CD4-positive, alpha-beta memory T cell (primary cell): ENCODE data around the gene KDM7A. TPM values are rescaled to one million over a fixed set of nuclear protein-coding genes. Genes with fewer than 3 reads are reported as not detected.

ENCODE experiments used
- CTCF ChIA-PET: fragments of 350-600 bp; sonication (Branson Sonifier 250); formaldehyde crosslinking; loops from one replicate; lab custom pipeline; 2021; ENCODE audit warnings: inconsistent platforms; ENCODE audit not compliant: partially characterized antibody; lab: Charles Lee
- POLR2A ChIA-PET: fragments of 350-600 bp; sonication (Branson Sonifier 250); formaldehyde crosslinking; loops from one replicate; lab custom pipeline; 2021; ENCODE audit not compliant: partially characterized antibody; lab: Charles Lee
- DNase-seq, 5 donors: peaks; one replicate each; pipeline versions ENCODE4 v3.0.0 to v3.0.0-alpha.2; 2020 to 2022; ENCODE audit warnings: mixed read lengths in 1 of 5
- H3K27ac ChIP-seq: one replicate; pipeline ENCODE4 v1.7.0; 2013; ENCODE audit warnings: low read depth, low read length
- H3K27me3 ChIP-seq: 2 replicates; pipeline ENCODE4 v1.7.0; 2013; ENCODE audit warnings: mild to moderate bottlenecking, low read length, moderate library complexity; ENCODE audit not compliant: insufficient read depth
- H3K36me3 ChIP-seq: 2 replicates; pipeline ENCODE4 v1.7.0; 2013; ENCODE audit warnings: mild to moderate bottlenecking, low read length, moderate library complexity; ENCODE audit not compliant: insufficient read depth
- H3K4me1 ChIP-seq: 2 replicates; pipeline ENCODE4 v1.7.0; 2013; ENCODE audit warnings: mild to moderate bottlenecking, low read length, moderate library complexity; ENCODE audit not compliant: insufficient read depth
- H3K4me3 ChIP-seq, 2 donors: one replicate each; pipeline ENCODE4 v1.7.0; 2013; ENCODE audit warnings: low read length in 2 of 2, mild to moderate bottlenecking in 1 of 2
- H3K9me3 ChIP-seq, 2 donors: one replicate each; pipeline ENCODE4 v1.7.0; 2013; ENCODE audit warnings: low read length in 2 of 2, control low read depth in 1 of 2; ENCODE audit not compliant: control insufficient read depth in 1 of 2
- H3K27ac Mint-ChIP-seq, 7 donors: one replicate each; pipeline ENCODE4 v1.8.0; 2020 to 2021; ENCODE audit warnings: mixed read lengths in 7 of 7, mild to moderate bottlenecking in 6 of 7, inconsistent platforms in 3 of 7, moderate library complexity in 3 of 7
- H3K27me3 Mint-ChIP-seq, 2 donors: one replicate each; pipeline ENCODE4 v1.8.0; 2020 to 2021; ENCODE audit warnings: mixed read lengths in 2 of 2
- H3K36me3 Mint-ChIP-seq, 2 donors: one replicate each; pipeline ENCODE4 v1.8.0; 2020 to 2021; ENCODE audit warnings: mixed read lengths in 2 of 2, inconsistent platforms in 1 of 2, mild to moderate bottlenecking in 1 of 2
- H3K4me1 Mint-ChIP-seq, 4 donors: one replicate each; pipeline ENCODE4 v1.8.0; 2020 to 2021; ENCODE audit warnings: mixed read lengths in 4 of 4, mild to moderate bottlenecking in 1 of 4
- H3K4me3 Mint-ChIP-seq, 8 donors: one replicate each; pipeline ENCODE4 v1.8.0; 2020 to 2021; ENCODE audit warnings: mixed read lengths in 8 of 8, mild to moderate bottlenecking in 7 of 8, moderate library complexity in 6 of 8, inconsistent platforms in 3 of 8
- H3K9me3 Mint-ChIP-seq, 8 donors: one replicate each; pipeline ENCODE4 v1.8.0; 2020 to 2021; ENCODE audit warnings: mixed read lengths in 8 of 8, mild to moderate bottlenecking in 5 of 8, inconsistent platforms in 3 of 8, moderate library complexity in 1 of 8
- intact Hi-C: fragments of 100-400 bp; cut with micrococcal nuclease; formaldehyde crosslinking; loops from one replicate; pipeline ENCODE4 v1.15.1; 2023
- polyA plus RNA-seq, 2 donors: library from polyadenylated mRNA; unstranded; fragments of 300-500 nt; fragmentation: Illumina TruSeq; gene quantifications; one replicate each; pipeline ENCODE4 v1.2.3, GENCODE V29; 2021
- total RNA-seq, 2 experiments: library from RNA; stranded (reverse); gene quantifications; one replicate each; pipeline ENCODE4 v1.2.3, GENCODE V29; 2021

KDM7A gene
- total and polyA plus RNA-seq, 4 experiments from 2014 or later = 3.3 to 45.9 (median 23.6) TPM

DNA sequence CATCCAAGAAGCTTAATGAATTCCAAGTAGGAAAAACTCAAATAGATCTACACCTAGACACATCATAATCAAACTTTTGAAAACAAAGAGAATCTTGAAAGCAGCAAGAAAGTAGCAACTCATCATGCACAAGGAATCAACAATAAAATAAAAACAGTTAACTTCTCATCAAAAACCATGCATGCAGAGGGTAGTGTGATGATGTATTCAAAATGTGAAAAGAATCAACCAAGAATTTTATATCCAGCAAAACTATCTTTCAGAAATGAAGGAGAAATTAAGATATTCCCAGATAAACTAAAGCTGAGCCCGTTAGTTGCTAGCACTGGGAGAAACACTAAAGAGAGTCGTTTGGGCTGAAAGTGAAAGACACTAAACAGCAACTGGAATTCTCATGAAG is 109.7 kb downstream of the KDM7A start:
- peaks cover 11 to 15% of the 10 kb centered on the region in 2 donors for H3K36me3 Mint-ChIP-seq
- intact Hi-C loops = no loop called here
- CTCF ChIA-PET = interaction anchor here (1.0 kb wide), 1 partner anchor 237 kb away, joined by 3 read pairs; no protein-coding TSS in a partner anchor

GRCh38 chr7:140062528-140063299 is 114.1 kb downstream of the KDM7A start, which contains the start of gene PARP12:
PARP12 (minus strand) TSS chr7:140062951; CDS start chr7:140062847, 104 bp downstream.
- no peaks in the 10 kb centered on the region for H3K36me3 ChIP-seq
- CTCF ChIA-PET = interaction anchor here (1.1 to 1.4 kb wide), 3 partner anchors 21 to 241 kb away, joined by 3 to 6 read pairs (median 3); no protein-coding TSS in a partner anchor
- peak within 1 kb of the TSS; percentile 92 to 96 (median 95) for H3K4me3 Mint-ChIP-seq

More for the DNA sequence above, 109.7 kb downstream of the KDM7A start:
- H3K27me3 Mint-ChIP-seq = no peaks in the 10 kb centered on the region
- no peak for DNase-seq
- Histone ChIP-seq H3K27ac (no peak overlapping the region), H3K4me3 (no peak overlapping the region), H3K36me3 (no peaks in the 10 kb centered on the region), H3K27me3 (no peaks in the 10 kb centered on the region), H3K4me1 (peaks cover 12% of the 10 kb centered on the region), H3K9me3 (peaks cover 0 to 7% of the 10 kb centered on the region in 2 donors)
- H3K27ac Mint-ChIP-seq = no peak overlapping the region
- no peak overlapping the region for H3K4me3 Mint-ChIP-seq
- peaks cover 9 to 21% (median 15%) of the 10 kb centered on the region in 4 donors for H3K4me1 Mint-ChIP-seq
- POLR2A ChIA-PET = no interaction called here
- peaks cover 0 to 23% (median 20%) of the 10 kb centered on the region in 8 donors for H3K9me3 Mint-ChIP-seq

DNA sequence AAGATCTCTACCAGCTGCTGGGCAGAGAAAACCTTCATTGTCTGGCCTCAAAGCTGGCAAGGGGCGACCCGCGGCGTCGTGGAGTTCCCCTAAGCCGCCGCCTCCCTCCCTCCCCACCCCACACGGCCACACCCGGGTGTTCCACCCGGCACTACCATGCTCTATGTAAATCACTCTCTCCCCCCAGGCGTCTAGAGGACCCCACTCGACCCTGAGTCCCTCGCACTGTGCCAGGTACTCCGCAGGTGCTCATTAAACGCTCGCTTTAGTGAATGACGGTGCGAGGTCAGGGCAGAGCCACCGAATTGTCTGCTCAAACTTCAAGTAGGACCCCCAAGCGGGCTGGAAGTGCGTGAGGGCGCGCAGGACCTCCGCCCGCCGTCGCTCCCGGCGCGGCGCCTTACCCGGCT is 114.7 kb downstream of the KDM7A start:
- Histone ChIP-seq H3K27me3 (no peaks in the 10 kb centered on the region), H3K9me3 (peaks cover 0 to 6% of the 10 kb centered on the region in 2 donors), H3K27ac (peak overlapping the region; percentile 84), H3K4me3 (peak overlapping the region in 1 of 2 donors; percentile 89), H3K4me1 (peaks cover 45% of the 10 kb centered on the region), H3K36me3 (no peaks in the 10 kb centered on the region)
- Mint-ChIP-seq H3K36me3 (peaks cover 13 to 22% of the 10 kb centered on the region in 2 donors), H3K27me3 (no peaks in the 10 kb centered on the region), H3K4me1 (peaks cover 32 to 62% (median 46%) of the 10 kb centered on the region in 4 donors), H3K4me3 (peak overlapping the region; percentile 92 to 96 (median 95)), H3K9me3 (peaks cover 0 to 16% (median 16%) of the 10 kb centered on the region in 8 donors), H3K27ac (peak overlapping the region; percentile 86 to 99 (median 91))
- ChIA-PET CTCF (interaction anchor here (0.7 to 1.1 kb wide), 2 partner anchors 21 to 242 kb away, joined by 3 read pairs; no protein-coding TSS in a partner anchor), POLR2A (interaction anchor here (0.7 to 2.1 kb wide), 10 partner anchors 10 to 413 kb away, joined by 3 to 19 read pairs (median 4); partner anchors contain the start of gene KDM7A)
- peak; percentile 46 to 78 (median 50) for DNase-seq
- intact Hi-C loops = loop anchor here (1.0 to 5.0 kb wide), 6 partner anchors 23 to 703 kb away; partner anchors contain the start of genes HIPK2, LUC7L2 and MKRN1

More at GRCh38 chr7:140062528-140063299, 114.1 kb downstream of the KDM7A start, which contains the start of gene PARP12:
- H3K27ac Mint-ChIP-seq = peak within 1 kb of the TSS; percentile 86 to 99 (median 91)
- intact Hi-C loops = loop anchor here (1.0 to 5.0 kb wide), 6 partner anchors 22 to 703 kb away; partner anchors contain the start of genes HIPK2, LUC7L2 and MKRN1
- H3K4me1 Mint-ChIP-seq = peaks cover 31 to 56% (median 43%) of the 10 kb centered on the region in 4 donors
- Histone ChIP-seq H3K9me3 (peaks cover 0 to 7% of the 10 kb centered on the region in 2 donors), H3K4me1 (peaks cover 45% of the 10 kb centered on the region), H3K4me3 (peak within 1 kb of the TSS; percentile 54 to 89), H3K27ac (peak within 1 kb of the TSS; percentile 84), H3K27me3 (no peaks in the 10 kb centered on the region)
- DNase-seq = peak; percentile 84 to 89 (median 86)
- H3K36me3 Mint-ChIP-seq = peaks cover 15 to 17% of the 10 kb centered on the region in 2 donors
- H3K27me3 Mint-ChIP-seq = no peaks in the 10 kb centered on the region
- POLR2A ChIA-PET = interaction anchor here (0.7 to 2.1 kb wide), 12 partner anchors 8 to 414 kb away, joined by 3 to 19 read pairs (median 3); partner anchors contain the start of gene KDM7A
- peaks cover 0 to 22% (median 20%) of the 10 kb centered on the region in 8 donors for H3K9me3 Mint-ChIP-seq

GRCh38 chr7:140061607-140061930 is 115.2 kb downstream of the KDM7A start:
- Histone ChIP-seq H3K36me3 (peaks cover 5% of the 10 kb centered on the region), H3K4me3 (peak overlapping the region in 1 of 2 donors; percentile 89), H3K9me3 (peaks cover 0 to under 1% of the 10 kb centered on the region in 2 donors), H3K27me3 (no peaks in the 10 kb centered on the region), H3K4me1 (peaks cover 50% of the 10 kb centered on the region), H3K27ac (peak overlapping the region; percentile 84)
- no peaks in the 10 kb centered on the region for H3K27me3 Mint-ChIP-seq
- no peak for DNase-seq
- intact Hi-C loops = loop anchor here (5.0 kb wide), 1 partner anchor 416 kb away; the partner anchor contains the start of gene MKRN1
- peak overlapping the region; percentile 86 to 99 (median 91) for H3K27ac Mint-ChIP-seq
- H3K9me3 Mint-ChIP-seq = peaks cover 0 to 11% (median 10%) of the 10 kb centered on the region in 8 donors
- H3K4me1 Mint-ChIP-seq = peaks cover 32 to 67% (median 50%) of the 10 kb centered on the region in 4 donors
- POLR2A ChIA-PET = interaction anchor here (2.0 kb wide), 1 partner anchor 168 kb away, joined by 15 read pairs; no protein-coding TSS in a partner anchor
- H3K4me3 Mint-ChIP-seq = peak overlapping the region; percentile 92 to 96 (median 95)
- H3K36me3 Mint-ChIP-seq = peaks cover 13 to 23% of the 10 kb centered on the region in 2 donors
- CTCF ChIA-PET = interaction anchor here (0.7 kb wide), 1 partner anchor 242 kb away, joined by 3 read pairs; no protein-coding TSS in a partner anchor

DNA sequence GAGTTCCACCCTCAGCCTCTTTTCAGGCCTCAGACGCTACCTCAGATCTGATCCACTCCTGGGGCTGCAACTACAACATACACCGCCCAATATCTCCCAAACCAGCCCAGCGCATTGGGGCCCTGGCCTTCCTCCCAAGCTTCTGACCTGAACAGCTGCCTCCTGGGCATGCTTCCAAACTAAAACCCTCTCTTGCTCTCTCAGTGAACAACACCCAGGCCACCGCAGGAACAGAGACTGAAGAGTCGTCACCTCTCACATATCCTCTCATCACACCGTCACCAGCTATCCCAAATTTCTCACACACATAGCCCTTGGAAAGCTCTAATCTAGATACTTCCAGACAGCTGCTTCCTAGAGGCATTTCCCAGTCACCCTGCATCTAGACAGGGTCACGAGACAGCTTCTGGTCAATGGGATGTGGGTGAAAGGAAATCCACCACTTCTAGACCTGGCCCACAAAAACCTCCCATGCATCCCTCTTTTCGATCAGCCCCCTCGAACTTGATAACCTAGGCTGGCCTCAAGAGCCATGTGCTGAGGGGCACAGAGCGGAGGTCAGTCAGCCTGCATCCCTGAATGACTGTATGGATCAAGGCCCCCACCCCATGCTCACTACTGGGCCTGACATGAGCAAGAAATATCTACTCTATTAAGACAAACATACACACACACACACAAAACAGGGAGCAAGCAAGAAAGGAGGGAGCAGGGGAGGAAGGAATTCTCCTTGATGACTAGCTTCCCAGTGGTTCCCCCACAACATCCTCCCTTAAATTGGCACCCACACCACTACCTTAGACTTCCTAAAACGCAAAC is 115.8 kb downstream of the KDM7A start:
- H3K27me3 ChIP-seq = no peaks in the 10 kb centered on the region
- H3K9me3 Mint-ChIP-seq = peaks cover 0 to 5% (median 5%) of the 10 kb centered on the region in 8 donors
- DNase-seq = no peak
- H3K27ac Mint-ChIP-seq = peak overlapping the region; percentile 86 to 99 (median 91)
- peaks cover 50% of the 10 kb centered on the region for H3K4me1 ChIP-seq
- H3K9me3 ChIP-seq = no peaks in the 10 kb centered on the region
- peak overlapping the region; percentile 84 for H3K27ac ChIP-seq
- H3K4me3 ChIP-seq = peak overlapping the region in 1 of 2 donors; percentile 89
- H3K36me3 ChIP-seq = peaks cover 11% of the 10 kb centered on the region
- no peaks in the 10 kb centered on the region for H3K27me3 Mint-ChIP-seq
- intact Hi-C loops = loop anchor here (5.0 kb wide), 1 partner anchor 416 kb away; the partner anchor contains the start of gene MKRN1
- H3K36me3 Mint-ChIP-seq = peaks cover 13 to 24% of the 10 kb centered on the region in 2 donors
- ChIA-PET CTCF (no interaction called here), POLR2A (interaction anchor here (0.8 kb wide), 1 partner anchor 22 kb away, joined by 3 read pairs; no protein-coding TSS in a partner anchor)
- H3K4me3 Mint-ChIP-seq = peak overlapping the region; percentile 92 to 96 (median 95)
- peaks cover 32 to 73% (median 54%) of the 10 kb centered on the region in 4 donors for H3K4me1 Mint-ChIP-seq

DNA sequence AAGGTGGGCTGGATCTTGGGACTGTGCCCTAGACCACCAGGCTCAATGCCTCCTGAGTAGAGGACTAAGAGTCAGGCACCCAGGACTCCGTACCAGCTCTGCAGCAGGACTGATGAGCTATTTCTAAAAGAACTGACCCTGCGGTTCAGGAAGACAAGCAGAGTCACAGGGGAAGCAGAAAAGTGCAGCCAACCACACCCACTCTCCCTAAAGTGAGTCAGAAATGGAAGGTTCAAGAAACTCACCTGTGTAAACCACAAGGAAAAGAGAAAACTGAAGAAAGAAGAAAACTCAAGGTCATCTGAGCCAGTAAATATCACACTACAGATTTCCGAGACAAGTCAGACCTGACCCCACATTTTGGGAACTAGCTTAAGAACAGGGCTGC is 116.5 kb downstream of the KDM7A start:
- peak overlapping the region; percentile 92 to 96 (median 95) for H3K4me3 Mint-ChIP-seq
- POLR2A ChIA-PET = interaction anchor here (0.8 kb wide), 1 partner anchor 23 kb away, joined by 3 read pairs; no protein-coding TSS in a partner anchor
- H3K27me3 Mint-ChIP-seq = no peaks in the 10 kb centered on the region
- H3K9me3 ChIP-seq = no peaks in the 10 kb centered on the region
- H3K4me3 ChIP-seq = no peak overlapping the region
- H3K4me1 Mint-ChIP-seq = peaks cover 35 to 81% (median 59%) of the 10 kb centered on the region in 4 donors
- H3K36me3 ChIP-seq = peaks cover 17% of the 10 kb centered on the region
- no peak for DNase-seq
- H3K27ac ChIP-seq = no peak overlapping the region
- intact Hi-C loops = loop anchor here (5.0 kb wide), 1 partner anchor 417 kb away; the partner anchor contains the start of gene MKRN1
- H3K36me3 Mint-ChIP-seq = peaks cover 14 to 24% of the 10 kb centered on the region in 2 donors
- peak overlapping the region; percentile 77 to 99 (median 90) for H3K27ac Mint-ChIP-seq
- peaks cover 55% of the 10 kb centered on the region for H3K4me1 ChIP-seq
- H3K27me3 ChIP-seq = no peaks in the 10 kb centered on the region
- CTCF ChIA-PET = interaction anchor here (0.9 kb wide), 1 partner anchor 12 kb away, joined by 3 read pairs; no protein-coding TSS in a partner anchor
- H3K9me3 Mint-ChIP-seq = no peaks in the 10 kb centered on the region
